IMR-90 (cell line): ENCODE results near the gene MMP10.
A peak's percentile ranks its signal among the peaks of the same experiment; 100 is the strongest.

ENCODE experiments used
- MXI1 ChIP-seq: IDR thresholded peaks from 2 replicates; pipeline ENCODE4 v1.6.1; 2012; ENCODE audit warnings: low read depth, mild to moderate bottlenecking, low read length, moderate library complexity, borderline replicate concordance
- POLR2A ChIP-seq: IDR thresholded peaks from 2 replicates; pipeline ENCODE4 v1.6.1; 2012; ENCODE audit warnings: mild to moderate bottlenecking, low read depth, low read length
- TF ChIP-seq, protein P1 (sequence below): conservative IDR thresholded peaks from 2 replicates; pipeline ENCODE4 v1.5.1; 2012; ENCODE audit warnings: mild to moderate bottlenecking, low read depth, low read length, improper control_type of control experiment

DNA sequence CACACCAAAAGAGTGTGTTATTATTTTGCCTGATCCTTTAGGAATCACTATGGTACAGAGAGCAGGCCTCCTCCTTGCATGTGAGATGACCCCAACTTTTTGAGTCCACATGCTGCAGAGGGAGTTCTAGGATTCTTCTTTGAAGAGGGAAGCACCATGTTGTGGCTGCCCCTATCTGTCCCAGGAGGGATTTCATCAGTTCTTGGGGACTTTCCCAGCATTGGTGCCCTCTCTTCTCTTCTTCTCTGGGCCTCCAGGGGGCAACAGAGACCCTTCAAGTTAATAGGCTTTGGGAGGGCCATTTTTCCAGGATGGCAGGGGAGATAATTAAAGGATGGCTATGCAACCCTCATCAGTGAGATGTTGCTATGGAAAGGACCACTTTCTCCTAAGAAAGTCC is 14.0 kb upstream of the MMP10 start:
- TF ChIP-seq, protein P1, sequence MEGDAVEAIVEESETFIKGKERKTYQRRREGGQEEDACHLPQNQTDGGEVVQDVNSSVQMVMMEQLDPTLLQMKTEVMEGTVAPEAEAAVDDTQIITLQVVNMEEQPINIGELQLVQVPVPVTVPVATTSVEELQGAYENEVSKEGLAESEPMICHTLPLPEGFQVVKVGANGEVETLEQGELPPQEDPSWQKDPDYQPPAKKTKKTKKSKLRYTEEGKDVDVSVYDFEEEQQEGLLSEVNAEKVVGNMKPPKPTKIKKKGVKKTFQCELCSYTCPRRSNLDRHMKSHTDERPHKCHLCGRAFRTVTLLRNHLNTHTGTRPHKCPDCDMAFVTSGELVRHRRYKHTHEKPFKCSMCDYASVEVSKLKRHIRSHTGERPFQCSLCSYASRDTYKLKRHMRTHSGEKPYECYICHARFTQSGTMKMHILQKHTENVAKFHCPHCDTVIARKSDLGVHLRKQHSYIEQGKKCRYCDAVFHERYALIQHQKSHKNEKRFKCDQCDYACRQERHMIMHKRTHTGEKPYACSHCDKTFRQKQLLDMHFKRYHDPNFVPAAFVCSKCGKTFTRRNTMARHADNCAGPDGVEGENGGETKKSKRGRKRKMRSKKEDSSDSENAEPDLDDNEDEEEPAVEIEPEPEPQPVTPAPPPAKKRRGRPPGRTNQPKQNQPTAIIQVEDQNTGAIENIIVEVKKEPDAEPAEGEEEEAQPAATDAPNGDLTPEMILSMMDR, result peak; percentile 54
- no peak for TF ChIP-seq MXI1
- no peak for TF ChIP-seq POLR2A
